A673 (cell line): ENCODE results near the gene AGRN.

ENCODE experiments used
- EZH2 ChIP-seq: fragments of 200-600 bp; sonication (generic); IDR thresholded peaks from 2 replicates; pipeline ENCODE4 v1.6.1; 2017; ENCODE audit warnings: borderline replicate concordance, low read depth, mild to moderate bottlenecking, mixed read lengths, antibody characterized with exemption, low read length; ENCODE audit not compliant: poor library complexity, severe bottlenecking
- TF ChIP-seq, protein P1 (sequence below): fragments of 300-800, 200-600 bp; sonication (generic); conservative IDR thresholded peaks from 2 replicates; pipeline ENCODE4 v1.5.1; 2017; ENCODE audit warnings: low read depth, mild to moderate bottlenecking, antibody characterized with exemption, low read length, moderate library complexity, mixed read lengths

DNA sequence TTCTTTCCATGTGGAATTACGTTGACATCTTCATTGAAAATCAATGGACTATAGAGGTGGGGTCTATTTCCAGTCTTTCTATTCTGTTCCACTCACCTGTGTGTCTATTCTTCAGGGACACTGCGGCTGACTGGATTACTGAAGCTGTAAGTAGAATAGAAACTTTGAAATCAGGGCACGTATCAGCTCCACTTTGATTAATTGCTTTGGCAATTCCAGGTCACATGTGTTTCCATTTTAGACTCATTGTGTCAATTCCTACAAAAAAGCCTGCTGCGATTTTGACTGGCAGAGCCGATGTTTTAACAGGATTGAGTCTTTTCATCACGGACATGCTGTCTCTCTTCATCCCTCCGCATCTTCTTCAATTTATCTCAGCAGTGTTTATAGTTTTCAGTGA, 75.1 kb downstream of the AGRN start:
- TF ChIP-seq, protein P1, sequence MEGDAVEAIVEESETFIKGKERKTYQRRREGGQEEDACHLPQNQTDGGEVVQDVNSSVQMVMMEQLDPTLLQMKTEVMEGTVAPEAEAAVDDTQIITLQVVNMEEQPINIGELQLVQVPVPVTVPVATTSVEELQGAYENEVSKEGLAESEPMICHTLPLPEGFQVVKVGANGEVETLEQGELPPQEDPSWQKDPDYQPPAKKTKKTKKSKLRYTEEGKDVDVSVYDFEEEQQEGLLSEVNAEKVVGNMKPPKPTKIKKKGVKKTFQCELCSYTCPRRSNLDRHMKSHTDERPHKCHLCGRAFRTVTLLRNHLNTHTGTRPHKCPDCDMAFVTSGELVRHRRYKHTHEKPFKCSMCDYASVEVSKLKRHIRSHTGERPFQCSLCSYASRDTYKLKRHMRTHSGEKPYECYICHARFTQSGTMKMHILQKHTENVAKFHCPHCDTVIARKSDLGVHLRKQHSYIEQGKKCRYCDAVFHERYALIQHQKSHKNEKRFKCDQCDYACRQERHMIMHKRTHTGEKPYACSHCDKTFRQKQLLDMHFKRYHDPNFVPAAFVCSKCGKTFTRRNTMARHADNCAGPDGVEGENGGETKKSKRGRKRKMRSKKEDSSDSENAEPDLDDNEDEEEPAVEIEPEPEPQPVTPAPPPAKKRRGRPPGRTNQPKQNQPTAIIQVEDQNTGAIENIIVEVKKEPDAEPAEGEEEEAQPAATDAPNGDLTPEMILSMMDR = no peak
- TF ChIP-seq EZH2 = no peak
